ENCODE data around the gene PIM1.

DNA sequence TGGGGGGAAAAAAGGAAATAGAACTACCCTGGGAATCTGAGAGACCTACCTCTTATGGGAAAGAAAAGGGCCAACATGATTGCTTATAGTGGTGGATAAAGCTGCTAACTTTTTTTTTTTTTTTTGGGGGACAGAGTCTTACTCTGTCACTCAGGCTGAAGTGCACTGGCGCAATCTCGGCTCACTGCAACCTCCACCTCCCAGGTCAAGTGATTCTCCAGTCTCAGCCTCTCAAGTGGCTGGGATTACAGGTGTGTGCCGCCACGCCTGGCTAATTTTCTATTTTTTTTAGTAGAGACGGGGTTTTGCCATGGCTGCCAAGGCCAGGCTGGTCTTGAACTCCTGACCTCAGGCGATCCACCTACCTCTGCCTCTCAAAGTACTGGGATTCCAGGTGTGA, 48.1 kb downstream of the PIM1 start:
- no peak for TF ChIP-seq EZH2 (optimal IDR thresholded peaks at IDR 0.05; ENCODE audit: low read depth, low read length)
- TF ChIP-seq, protein P1, sequence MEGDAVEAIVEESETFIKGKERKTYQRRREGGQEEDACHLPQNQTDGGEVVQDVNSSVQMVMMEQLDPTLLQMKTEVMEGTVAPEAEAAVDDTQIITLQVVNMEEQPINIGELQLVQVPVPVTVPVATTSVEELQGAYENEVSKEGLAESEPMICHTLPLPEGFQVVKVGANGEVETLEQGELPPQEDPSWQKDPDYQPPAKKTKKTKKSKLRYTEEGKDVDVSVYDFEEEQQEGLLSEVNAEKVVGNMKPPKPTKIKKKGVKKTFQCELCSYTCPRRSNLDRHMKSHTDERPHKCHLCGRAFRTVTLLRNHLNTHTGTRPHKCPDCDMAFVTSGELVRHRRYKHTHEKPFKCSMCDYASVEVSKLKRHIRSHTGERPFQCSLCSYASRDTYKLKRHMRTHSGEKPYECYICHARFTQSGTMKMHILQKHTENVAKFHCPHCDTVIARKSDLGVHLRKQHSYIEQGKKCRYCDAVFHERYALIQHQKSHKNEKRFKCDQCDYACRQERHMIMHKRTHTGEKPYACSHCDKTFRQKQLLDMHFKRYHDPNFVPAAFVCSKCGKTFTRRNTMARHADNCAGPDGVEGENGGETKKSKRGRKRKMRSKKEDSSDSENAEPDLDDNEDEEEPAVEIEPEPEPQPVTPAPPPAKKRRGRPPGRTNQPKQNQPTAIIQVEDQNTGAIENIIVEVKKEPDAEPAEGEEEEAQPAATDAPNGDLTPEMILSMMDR (IDR thresholded peaks at IDR 0.05; ENCODE audit: low read length): no peak

All from MM.1S (cell line).